Neural cell (in vitro differentiated cells): ENCODE measurements around the gene PSMG3. TPM values are rescaled to one million over a fixed set of nuclear protein-coding genes. Genes with fewer than 3 reads are reported as not detected.

Experiments
- H2AFZ ChIP-seq: fragments of 200-600, 300-800 bp; sonication (generic), shearing (Covaris generic); 2 replicates; pipeline ENCODE4 v1.6.0; 2014; ENCODE audit warnings: low read depth, mild to moderate bottlenecking, antibody characterized with exemption, low read length, moderate library complexity
- H3F3A ChIP-seq: fragments of 200-600 bp; shearing (Covaris generic); 2 replicates; pipeline ENCODE4 v1.6.1; 2016; ENCODE audit warnings: mild to moderate bottlenecking, moderate library complexity, mixed read lengths, antibody characterized with exemption, low read length; ENCODE audit not compliant: insufficient read depth, poor library complexity, severe bottlenecking
- H3K27ac ChIP-seq: fragments of 200-600, 300-800 bp; sonication (generic), shearing (Covaris generic); 2 replicates; pipeline ENCODE4 v1.5.1; 2014; ENCODE audit warnings: mild to moderate bottlenecking, low read length, moderate library complexity
- H3K27me3 ChIP-seq: fragments of 300-800, 200-600 bp; sonication (generic), shearing (Covaris generic); 2 replicates; pipeline ENCODE4 v1.6.0; 2014; ENCODE audit warnings: mild to moderate bottlenecking, low read depth, low read length, moderate library complexity; ENCODE audit not compliant: insufficient read depth
- H3K36me3 ChIP-seq: fragments of 300-800, 200-600 bp; sonication (generic), shearing (Covaris generic); 2 replicates; pipeline ENCODE4 v1.5.1; 2014; ENCODE audit warnings: mild to moderate bottlenecking, antibody characterized with exemption, low read length, moderate library complexity; ENCODE audit not compliant: insufficient read depth
- H3K4me2 ChIP-seq: fragments of 300-800, 200-600 bp; sonication (generic), shearing (Covaris generic); 2 replicates; pipeline ENCODE4 v1.6.0; 2014; ENCODE audit warnings: mild to moderate bottlenecking, low read length
- H3K4me3 ChIP-seq: fragments of 300-800, 200-600 bp; sonication (generic), shearing (Covaris generic); 2 replicates; pipeline ENCODE4 v1.5.1; 2014; ENCODE audit warnings: mild to moderate bottlenecking, low read length, moderate library complexity
- H3K79me2 ChIP-seq: fragments of 200-600 bp; shearing (Covaris generic); replicated peaks from 2 replicates; pipeline ENCODE4 v1.6.0; 2014; ENCODE audit warnings: mild to moderate bottlenecking, low read length, moderate library complexity; ENCODE audit not compliant: insufficient read depth
- H3K9ac ChIP-seq: fragments of 300-800, 200-600 bp; sonication (generic), shearing (Covaris generic); 2 replicates; pipeline ENCODE4 v1.6.1; 2016; ENCODE audit warnings: mild to moderate bottlenecking, low read length, mixed read lengths
- H3K9me2 ChIP-seq: fragments of 200-600 bp; shearing (Covaris generic); 2 replicates; pipeline ENCODE4 v1.6.1; 2016; ENCODE audit warnings: mild to moderate bottlenecking, low read length, mixed read lengths; ENCODE audit not compliant: insufficient read depth
- H3K9me3 ChIP-seq: fragments of 200-600, 300-800 bp; sonication (generic), shearing (Covaris generic); 2 replicates; pipeline ENCODE4 v1.6.1; 2016; ENCODE audit warnings: mild to moderate bottlenecking, mixed run types, low read length, moderate library complexity, mixed read lengths
- H4K20me1 ChIP-seq: fragments of 200-600 bp; shearing (Covaris generic); 2 replicates; pipeline ENCODE4 v1.6.1; 2016; ENCODE audit warnings: mild to moderate bottlenecking, mixed run types; ENCODE audit not compliant: insufficient read depth
- CTCF ChIP-seq: fragments of 450-650 bp; IDR thresholded peaks from 2 replicates; pipeline ENCODE4 v1.5.1; 2014; ENCODE audit warnings: antibody characterized with exemption, mild to moderate bottlenecking, moderate library complexity; ENCODE audit not compliant: poor library complexity, severe bottlenecking
- EP300 ChIP-seq: fragments of 450-650 bp; conservative IDR thresholded peaks from 2 replicates; pipeline ENCODE4 v1.6.1; 2014; ENCODE audit warnings: antibody characterized with exemption, mild to moderate bottlenecking, moderate library complexity; ENCODE audit not compliant: poor library complexity, severe bottlenecking
- EZH2 ChIP-seq: fragments of 200-600, 300-800 bp; shearing (Covaris generic), sonication (generic); IDR thresholded peaks from 2 replicates; pipeline ENCODE4 v1.6.1; 2014; ENCODE audit warnings: antibody characterized with exemption, low read length, borderline replicate concordance, mild to moderate bottlenecking; ENCODE audit not compliant: insufficient read depth, poor library complexity, severe bottlenecking
- MXI1 ChIP-seq: fragments of 450-650 bp; conservative IDR thresholded peaks from 2 replicates; pipeline ENCODE4 v1.6.1; 2014; ENCODE audit warnings: antibody characterized with exemption, mild to moderate bottlenecking; ENCODE audit not compliant: poor library complexity, severe bottlenecking
- POLR2AphosphoS5 ChIP-seq: IDR thresholded peaks from 2 replicates; pipeline ENCODE4 v1.6.1; 2012
- RAD21 ChIP-seq: fragments of 450-650 bp; conservative IDR thresholded peaks from 2 replicates; pipeline ENCODE4 v1.6.1; 2014; ENCODE audit warnings: antibody characterized with exemption, mild to moderate bottlenecking, moderate library complexity
- REST ChIP-seq: IDR thresholded peaks from 2 replicates; pipeline ENCODE4 v1.6.1; 2012; ENCODE audit warnings: borderline replicate concordance
- SMC3 ChIP-seq: fragments of 450-650 bp; conservative IDR thresholded peaks from 2 replicates; pipeline ENCODE4 v1.6.1; 2014; ENCODE audit warnings: antibody characterized with exemption, mild to moderate bottlenecking, moderate library complexity; ENCODE audit not compliant: poor library complexity
- TAF1 ChIP-seq: IDR thresholded peaks from 2 replicates; pipeline ENCODE4 v1.6.1; 2012; ENCODE audit warnings: low read depth
- polyA plus RNA-seq: library from polyadenylated mRNA; depleted of rRNA; stranded (reverse); fragments of >200 nt; gene quantifications from 2 replicates; pipeline ENCODE4 v1.2.3, GENCODE V29; 2014

PSMG3 gene
- polyA plus RNA-seq, 1 donor from 2014 or later, result 50.6 TPM

- H3K27ac ChIP-seq, result no peak overlapping the region
- H3K4me2 ChIP-seq, result no peak overlapping the region
- no peaks in the 10 kb centered on the region for H3K9me3 ChIP-seq
- no peaks in the 10 kb centered on the region for H3F3A ChIP-seq
- TF ChIP-seq CTCF, result no peak
- no peak for TF ChIP-seq POLR2AphosphoS5
- no peak for TF ChIP-seq SMC3
- no peak for TF ChIP-seq TAF1
- no peak for TF ChIP-seq EP300
- no peak for TF ChIP-seq RAD21
- TF ChIP-seq MXI1, result no peak
- TF ChIP-seq REST, result no peak
- no peak for TF ChIP-seq EZH2
- no peak overlapping the region for H3K9ac ChIP-seq
- no peaks in the 10 kb centered on the region for H4K20me1 ChIP-seq
- H3K4me3 ChIP-seq, result no peak overlapping the region
- H3K79me2 ChIP-seq, result no peaks in the 10 kb centered on the region
- H3K27me3 ChIP-seq, result no peaks in the 10 kb centered on the region
- no peak overlapping the region for H2AFZ ChIP-seq
- H3K9me2 ChIP-seq, result no peaks in the 10 kb centered on the region
- no peaks in the 10 kb centered on the region for H3K36me3 ChIP-seq
These were observed 37.9 kb upstream of the PSMG3 start for GRCh38 chr7:1607696-1608095.

GRCh38 chr7:1607001-1607400, 37.2 kb upstream of the PSMG3 start:
- Histone ChIP-seq H3K9me2 (no peaks in the 10 kb centered on the region), H3K36me3 (no peaks in the 10 kb centered on the region), H3K9ac (no peak overlapping the region), H3K9me3 (no peaks in the 10 kb centered on the region), H3K27me3 (no peaks in the 10 kb centered on the region), H3K4me3 (no peak overlapping the region), H4K20me1 (no peaks in the 10 kb centered on the region), H3K27ac (no peak overlapping the region), H3K4me2 (no peak overlapping the region), H3K79me2 (no peaks in the 10 kb centered on the region), H3F3A (no peaks in the 10 kb centered on the region), H2AFZ (no peak overlapping the region)
- no peak for TF ChIP-seq POLR2AphosphoS5
- no peak for TF ChIP-seq SMC3
- no peak for TF ChIP-seq RAD21
- no peak for TF ChIP-seq EZH2
- no peak for TF ChIP-seq EP300
- no peak for TF ChIP-seq REST
- no peak for TF ChIP-seq TAF1
- TF ChIP-seq MXI1, result no peak
